Measurements from ENCODE around the gene RNU2-1.
"Not testable (repeated sequence)": the region's sequence is repeated elsewhere in the genome, so short reads cannot be mapped to it uniquely, and the experiment has no call there.

RNU2-1 gene

GRCh38 chr17:43216762-43217613 is 16.8 kb downstream of the RNU2-1 start:
- no peak for DNase-seq

GRCh38 chr17:43216369-43216761 is 17.4 kb downstream of the RNU2-1 start:
- DNase-seq = no peak

DNA sequence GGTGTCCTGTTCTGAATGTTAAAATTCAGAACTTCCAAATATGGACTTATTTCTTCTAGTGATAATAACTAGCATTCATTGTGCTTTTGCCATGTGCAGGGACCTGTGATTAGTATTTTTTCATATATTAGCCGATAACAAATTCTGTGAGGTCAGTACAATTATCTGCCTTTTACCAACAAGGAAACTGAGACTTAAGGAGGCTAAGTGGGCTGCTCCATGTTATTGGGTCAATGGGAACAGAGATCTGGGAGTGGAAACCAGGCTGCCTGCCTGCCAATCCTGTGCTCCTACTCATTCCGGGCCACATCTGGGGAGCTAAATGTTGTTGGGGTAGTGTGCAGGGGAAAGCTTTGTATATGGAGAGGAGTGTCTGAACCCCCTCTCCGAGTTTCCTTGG is 18.4 kb downstream of the RNU2-1 start:
- DNase-seq = no peak

DNA sequence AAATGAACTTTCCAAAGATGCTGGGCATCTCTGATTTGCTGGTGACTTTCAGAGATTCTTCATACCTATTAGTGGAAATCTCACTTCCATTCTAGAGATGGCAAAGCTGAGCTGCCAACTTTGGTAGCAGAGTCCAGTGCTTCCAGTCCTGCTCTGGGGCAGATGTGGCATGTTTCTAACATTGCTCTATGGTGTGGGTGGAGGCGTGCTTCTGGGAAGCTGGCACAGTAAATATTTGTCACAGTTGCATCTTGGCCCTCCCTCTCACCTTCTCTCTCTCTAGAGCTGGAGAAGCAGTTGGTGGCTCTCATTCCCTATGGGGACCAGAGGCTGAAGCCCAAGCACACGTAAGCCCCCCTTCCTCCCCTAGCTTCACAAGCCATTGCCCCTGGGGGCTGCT is 20.2 kb downstream of the RNU2-1 start:
- DNase-seq = no peak

- DNase-seq = no peak
Observed at GRCh38 chr17:43212641-43213490, 20.9 kb downstream of the RNU2-1 start.

- DNase-seq = peak in 44 of 56 donors; percentile 5 to 64 (median 24)
Observed at GRCh38 chr17:43211480-43212402, 22.0 kb downstream of the RNU2-1 start, which contains the start of gene TMEM106A. Gene TMEM106A, plus strand, starts transcription at chr17:43211875. Its CDS starts 1,167 bp downstream, at chr17:43213042.

DNA sequence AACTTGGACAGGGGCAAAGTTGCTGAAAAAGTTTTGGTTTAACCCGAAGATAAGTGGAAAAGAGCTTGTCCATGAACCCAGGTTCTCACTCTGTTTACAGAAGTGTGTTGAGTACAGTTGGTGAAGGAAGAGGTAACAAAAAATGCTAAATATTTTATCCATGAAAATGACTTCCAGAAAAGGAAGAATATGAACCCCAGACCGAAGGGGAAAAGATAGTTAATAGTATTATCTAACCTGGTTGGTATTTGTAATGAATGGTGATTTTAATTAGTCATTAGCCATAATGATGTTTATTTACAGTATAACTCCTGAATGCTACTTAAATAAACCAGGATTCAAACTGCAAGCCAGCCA is 22.7 kb downstream of the RNU2-1 start:
- DNase-seq = no peak

DNA sequence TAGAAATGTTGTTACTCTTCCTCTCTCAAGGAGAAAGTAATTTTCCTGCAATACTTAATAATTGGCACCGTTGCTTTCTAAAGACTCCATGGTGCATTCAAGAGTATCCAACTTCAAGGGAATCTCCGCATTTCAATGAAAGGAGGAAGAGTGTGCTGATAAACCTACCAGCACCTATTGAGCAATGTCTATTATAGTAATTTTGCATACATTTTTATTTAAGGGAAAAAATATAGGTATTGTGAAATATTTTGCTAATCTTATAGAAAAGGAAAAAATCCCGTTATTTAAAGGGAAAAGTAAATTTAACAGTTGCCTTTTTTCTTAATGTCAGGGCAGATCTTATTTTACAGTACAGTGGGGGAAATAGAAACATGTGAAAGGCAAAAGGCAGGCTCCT is 23.2 kb downstream of the RNU2-1 start:
- DNase-seq = no peak

DNA sequence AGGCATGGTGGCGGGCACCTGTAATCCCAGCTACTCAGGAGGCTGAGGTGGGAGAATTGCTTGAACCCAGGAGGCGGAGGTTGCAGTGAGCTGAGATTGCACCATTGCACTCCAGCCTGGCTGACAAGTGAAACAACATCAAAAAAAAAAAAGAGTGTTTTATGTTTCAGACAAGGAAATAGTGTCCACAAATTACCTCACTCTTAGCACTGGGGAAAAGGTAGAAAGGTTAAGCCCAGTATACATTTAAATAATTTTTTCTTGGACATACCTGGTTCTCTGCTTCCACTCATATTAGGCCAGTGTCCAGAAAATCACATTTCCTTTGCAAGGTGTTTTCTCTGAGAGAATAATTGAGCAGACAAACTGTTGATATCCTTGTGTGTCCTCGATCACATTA is 30.8 kb downstream of the RNU2-1 start:
- DNase-seq = not testable (repeated sequence)

- DNase-seq = peak in 4 of 56 donors; percentile 1 to 22 (median 10)
Observed at GRCh38 chr17:43200127-43200526, 33.6 kb downstream of the RNU2-1 start.

- DNase-seq = no peak
Observed at GRCh38 chr17:43199633-43200032, 34.1 kb downstream of the RNU2-1 start.

GRCh38 chr17:43193251-43193650 is 40.5 kb downstream of the RNU2-1 start:
- no peak for DNase-seq

- DNase-seq = not testable (repeated sequence)
Observed at GRCh38 chr17:43186656-43187055, 47.1 kb downstream of the RNU2-1 start.

DNA sequence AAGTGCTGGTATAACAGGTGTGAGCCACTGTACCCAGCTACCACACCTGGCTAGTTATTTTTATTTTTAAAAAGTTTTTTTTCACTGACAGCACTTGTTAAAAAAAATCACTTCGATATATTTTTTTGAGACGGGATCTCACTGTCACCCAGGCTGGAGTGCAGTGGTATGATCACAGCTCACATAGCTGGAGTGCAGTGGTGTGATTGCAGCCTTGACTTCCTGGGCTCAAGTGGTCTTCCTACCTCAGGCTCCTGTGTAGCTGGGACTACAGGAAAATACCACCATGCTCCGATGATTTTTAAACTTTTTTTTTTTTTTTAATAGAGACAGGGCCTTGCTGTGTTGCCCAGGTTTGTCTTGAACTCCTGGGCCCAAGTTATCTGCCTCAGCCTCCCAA is 49.9 kb downstream of the RNU2-1 start:
- no peak for DNase-seq
